ENCODE measurements around the gene PPARD. TPM values are rescaled to one million over a fixed set of nuclear protein-coding genes. Genes with fewer than 3 reads are reported as not detected.
"Not testable (repeated sequence)": the region's sequence is repeated elsewhere in the genome, so short reads cannot be mapped to it uniquely, and the experiment has no call there.

PPARD gene
- total RNA-seq, 1 experiment from 2014 or later = 2.5 TPM

DNA sequence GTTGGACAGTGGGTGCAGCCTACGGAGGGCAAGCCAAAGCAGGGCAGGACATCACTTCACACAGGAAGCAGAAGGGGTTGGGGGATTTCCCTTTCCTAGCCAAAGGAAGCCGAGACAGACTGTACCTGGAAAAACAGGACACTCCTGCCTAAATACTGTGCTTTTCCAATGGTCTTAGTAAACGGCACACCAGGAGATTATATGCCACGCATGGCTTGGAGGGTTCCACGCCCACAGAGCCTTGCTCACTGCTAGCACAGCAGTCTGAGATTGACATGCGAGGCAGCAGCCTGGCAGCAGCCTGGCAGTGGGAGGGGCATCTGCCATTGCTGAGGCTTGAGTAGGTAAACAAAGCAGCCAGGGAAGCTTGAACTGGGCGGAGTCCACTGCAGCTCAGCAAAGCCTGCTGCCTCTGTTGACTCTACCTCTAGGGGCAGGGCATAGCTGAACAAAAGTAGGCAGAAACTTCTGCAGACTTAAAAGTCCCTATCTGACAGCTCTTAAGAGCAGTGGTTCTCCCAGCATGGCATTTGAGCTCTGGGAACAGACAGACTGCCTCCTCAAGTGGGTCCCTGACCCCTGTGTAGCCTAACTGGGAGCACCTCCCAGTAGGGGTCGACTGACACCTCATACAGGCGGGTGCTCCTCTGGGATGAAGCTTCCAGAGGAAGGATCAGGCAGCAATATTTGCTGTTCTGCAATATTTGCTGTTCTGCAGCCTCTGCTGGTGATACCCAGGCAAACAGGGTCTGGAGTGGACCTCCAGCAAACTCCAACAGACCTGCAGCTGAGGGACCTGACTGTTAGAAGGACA is 10.1 kb upstream of the PPARD start:
- not testable (repeated sequence) for H3K4me1 ChIP-seq (ENCODE audit: low read length); H3K79me2 ChIP-seq (ENCODE audit: low read length); H2AFZ ChIP-seq (ENCODE audit: low read length); H3K9ac ChIP-seq (ENCODE audit: low read length); H3K4me3 ChIP-seq (ENCODE audit: low read length); H3K9me3 ChIP-seq (ENCODE audit: low read length); H4K20me1 ChIP-seq (ENCODE audit: insufficient read depth, low read depth, low read length); H3K27me3 ChIP-seq (ENCODE audit: low read length); H3K4me2 ChIP-seq (ENCODE audit: low read depth, low read length, poor library complexity, severe bottlenecking); H3K9me2 ChIP-seq (replicated peaks; ENCODE audit: insufficient read depth, low read length); H3K27ac ChIP-seq (ENCODE audit: low read length); H3K36me3 ChIP-seq (ENCODE audit: insufficient read depth, low read length)
- DNase-seq = peak; percentile 77

DNA sequence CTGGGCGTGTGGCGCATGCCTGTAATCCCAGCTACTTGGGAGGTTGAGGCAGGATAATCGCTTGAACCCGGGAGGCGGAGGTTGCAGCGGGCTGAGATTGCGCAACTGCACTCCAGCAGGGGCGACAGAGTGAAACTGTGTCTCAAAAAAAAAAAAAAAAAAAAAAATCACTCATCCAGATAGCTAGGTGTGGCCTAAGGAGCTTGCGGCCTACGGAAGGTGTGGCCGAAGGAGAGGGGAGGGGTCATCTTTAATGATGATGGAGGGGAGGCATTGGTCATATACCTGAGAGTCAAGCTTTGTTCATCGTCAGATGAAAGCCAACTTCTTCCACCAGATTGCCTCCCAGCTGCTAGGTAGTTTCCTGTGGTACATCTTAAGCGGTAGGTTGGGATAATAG is 801 bp upstream of the PPARD start:
- H2AFZ ChIP-seq (ENCODE audit: low read length) = no peak overlapping the region
- H4K20me1 ChIP-seq (ENCODE audit: insufficient read depth, low read depth, low read length) = peaks cover 22% of the 10 kb centered on the region
- H3K27me3 ChIP-seq (ENCODE audit: low read length) = no peaks in the 10 kb centered on the region
- H3K9me3 ChIP-seq (ENCODE audit: low read length) = no peaks in the 10 kb centered on the region
- H3K79me2 ChIP-seq (ENCODE audit: low read length) = no peaks in the 10 kb centered on the region
- no peak overlapping the region for H3K4me2 ChIP-seq (ENCODE audit: low read depth, low read length, poor library complexity, severe bottlenecking)
- no peak overlapping the region for H3K4me3 ChIP-seq (ENCODE audit: low read length)
- H3K9me2 ChIP-seq (replicated peaks; ENCODE audit: insufficient read depth, low read length) = no peaks in the 10 kb centered on the region
- no peak overlapping the region for H3K9ac ChIP-seq (ENCODE audit: low read length)
- H3K36me3 ChIP-seq (ENCODE audit: insufficient read depth, low read length) = no peaks in the 10 kb centered on the region
- peaks cover 11% of the 10 kb centered on the region for H3K4me1 ChIP-seq (ENCODE audit: low read length)
- DNase-seq = peak; percentile 41
- H3K27ac ChIP-seq (ENCODE audit: low read length) = no peak overlapping the region

DNA sequence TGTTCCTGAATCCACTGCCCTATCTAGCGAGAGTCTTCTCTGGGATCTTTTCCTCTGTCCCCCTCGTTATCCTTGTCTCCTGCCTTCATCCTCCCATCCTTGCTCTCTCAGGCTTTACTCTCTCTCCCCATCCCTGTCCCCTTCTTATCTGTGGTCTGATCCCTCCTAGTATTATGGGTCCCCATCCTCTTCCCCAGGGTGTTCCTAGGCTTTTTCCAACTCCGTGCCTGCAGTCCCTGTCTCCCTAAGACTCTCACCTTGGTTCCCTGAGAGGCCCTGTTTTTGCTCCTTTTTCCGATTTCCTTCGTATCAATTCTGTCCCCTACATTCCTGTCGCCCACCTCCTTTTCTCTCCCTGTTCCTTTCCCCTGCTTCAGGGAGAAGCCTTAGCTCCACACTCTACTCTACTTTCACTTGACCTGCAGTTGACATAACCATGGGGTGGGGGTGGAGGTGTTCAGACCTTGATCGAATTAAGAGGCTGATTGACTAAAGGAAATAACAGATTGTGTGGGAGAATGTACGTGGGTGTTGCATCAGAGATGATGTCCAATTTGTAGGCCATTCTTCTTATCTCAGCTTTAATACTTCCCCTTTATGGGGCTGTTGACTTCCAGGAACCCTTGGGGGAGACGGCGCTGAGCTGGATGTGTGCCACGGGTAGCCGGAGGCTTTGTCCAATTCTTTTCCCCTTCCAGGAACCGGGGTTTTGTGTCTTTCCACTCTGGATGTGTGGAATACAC is 905 bp downstream of the PPARD start:
- Histone ChIP-seq H3K79me2 (ENCODE audit: low read length) (no peaks in the 10 kb centered on the region), H3K9me2 (replicated peaks; ENCODE audit: insufficient read depth, low read length) (no peaks in the 10 kb centered on the region), H2AFZ (ENCODE audit: low read length) (peak overlapping the region; percentile 41; the same call in 1 of the 2 replicates), H3K27me3 (ENCODE audit: low read length) (no peaks in the 10 kb centered on the region), H4K20me1 (ENCODE audit: insufficient read depth, low read depth, low read length) (peaks cover 22% of the 10 kb centered on the region), H3K4me2 (ENCODE audit: low read depth, low read length, poor library complexity, severe bottlenecking) (peak overlapping the region; percentile 83), H3K36me3 (ENCODE audit: insufficient read depth, low read length) (no peaks in the 10 kb centered on the region), H3K27ac (ENCODE audit: low read length) (no peak overlapping the region), H3K9ac (ENCODE audit: low read length) (peak overlapping the region; percentile 81), H3K9me3 (ENCODE audit: low read length) (no peaks in the 10 kb centered on the region), H3K4me3 (ENCODE audit: low read length) (peak overlapping the region; percentile 78), H3K4me1 (ENCODE audit: low read length) (peaks cover 15% of the 10 kb centered on the region)
- DNase-seq = peak; percentile 72

DNA sequence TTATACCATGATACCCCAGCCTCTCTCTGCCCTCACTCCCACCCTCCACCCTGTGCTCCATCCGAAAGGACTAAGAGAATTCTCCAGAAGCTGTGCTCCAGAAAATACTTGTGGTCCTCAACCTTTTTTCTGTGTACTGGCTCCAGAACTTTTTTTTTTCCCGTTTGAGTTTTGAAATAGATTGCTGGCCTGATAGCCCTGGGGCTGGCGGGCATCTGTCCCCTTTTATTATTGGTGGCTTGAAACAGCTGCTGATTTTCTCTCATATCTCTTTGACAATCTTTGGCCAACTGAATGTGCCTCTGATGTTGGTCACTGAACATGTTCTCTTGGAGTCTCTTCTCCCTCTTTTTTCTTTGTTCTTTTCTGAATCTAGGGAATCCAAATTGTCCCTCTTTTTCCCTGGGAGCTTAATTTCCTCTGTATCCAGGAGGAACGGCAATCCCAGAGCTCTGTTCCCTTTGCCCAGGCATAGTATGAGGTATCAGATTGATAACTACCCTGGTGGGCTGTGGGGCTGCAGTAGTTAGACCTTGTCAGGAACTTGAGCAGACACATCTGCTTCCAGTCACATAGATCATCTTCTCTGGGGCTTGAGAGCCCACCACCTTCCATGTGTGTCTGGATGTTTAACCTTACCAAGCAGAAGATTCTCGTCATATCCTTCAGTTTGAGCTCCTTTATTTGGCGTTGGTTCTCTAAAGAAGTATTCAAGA is 1.6 kb downstream of the PPARD start:
- no peak overlapping the region for H2AFZ ChIP-seq (ENCODE audit: low read length)
- peaks cover 22% of the 10 kb centered on the region for H3K4me1 ChIP-seq (ENCODE audit: low read length)
- H3K9me3 ChIP-seq (ENCODE audit: low read length) = no peaks in the 10 kb centered on the region
- peak overlapping the region; percentile 78; the same call in 1 of the 2 replicates for H3K4me3 ChIP-seq (ENCODE audit: low read length)
- peaks cover 22% of the 10 kb centered on the region for H4K20me1 ChIP-seq (ENCODE audit: insufficient read depth, low read depth, low read length)
- no peak overlapping the region for H3K27ac ChIP-seq (ENCODE audit: low read length)
- H3K9me2 ChIP-seq (replicated peaks; ENCODE audit: insufficient read depth, low read length) = no peaks in the 10 kb centered on the region
- H3K27me3 ChIP-seq (ENCODE audit: low read length) = no peaks in the 10 kb centered on the region
- DNase-seq = peak; percentile 37
- H3K4me2 ChIP-seq (ENCODE audit: low read depth, low read length, poor library complexity, severe bottlenecking) = peak overlapping the region; percentile 83
- H3K36me3 ChIP-seq (ENCODE audit: insufficient read depth, low read length) = no peaks in the 10 kb centered on the region
- H3K9ac ChIP-seq (ENCODE audit: low read length) = peak overlapping the region; percentile 81
- H3K79me2 ChIP-seq (ENCODE audit: low read length) = no peaks in the 10 kb centered on the region

DNA sequence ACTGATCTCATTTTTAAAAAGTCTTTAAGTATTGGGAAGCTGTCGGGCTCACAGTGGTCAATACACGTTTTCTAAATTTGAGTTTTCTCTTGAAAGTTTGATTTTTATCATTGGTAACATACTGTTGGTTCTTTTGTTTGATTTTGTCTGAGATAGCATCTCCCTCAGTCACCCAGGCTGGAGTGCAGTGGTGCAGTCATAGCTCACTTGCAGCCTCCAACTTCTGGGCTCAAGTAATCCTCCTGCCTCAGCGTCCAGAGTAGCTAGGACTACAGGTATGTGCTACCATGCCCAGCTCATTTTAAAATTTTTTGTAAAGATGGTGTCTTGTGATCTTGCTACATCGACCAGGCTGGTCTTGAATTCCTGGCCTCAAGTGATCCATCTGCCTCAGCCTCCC is 9.1 kb downstream of the PPARD start:
- Histone ChIP-seq H3K4me2 (ENCODE audit: low read depth, low read length, poor library complexity, severe bottlenecking) (no peak overlapping the region), H3K4me1 (ENCODE audit: low read length) (peaks cover 11% of the 10 kb centered on the region), H4K20me1 (ENCODE audit: insufficient read depth, low read depth, low read length) (no peaks in the 10 kb centered on the region), H3K4me3 (ENCODE audit: low read length) (no peak overlapping the region), H3K27me3 (ENCODE audit: low read length) (no peaks in the 10 kb centered on the region), H3K9me3 (ENCODE audit: low read length) (no peaks in the 10 kb centered on the region), H3K9ac (ENCODE audit: low read length) (no peak overlapping the region), H2AFZ (ENCODE audit: low read length) (no peak overlapping the region), H3K27ac (ENCODE audit: low read length) (no peak overlapping the region), H3K36me3 (ENCODE audit: insufficient read depth, low read length) (peaks cover 12% of the 10 kb centered on the region; the same call in 1 of the 2 replicates), H3K79me2 (ENCODE audit: low read length) (no peaks in the 10 kb centered on the region), H3K9me2 (replicated peaks; ENCODE audit: insufficient read depth, low read length) (no peaks in the 10 kb centered on the region)
- no peak for DNase-seq

DNA sequence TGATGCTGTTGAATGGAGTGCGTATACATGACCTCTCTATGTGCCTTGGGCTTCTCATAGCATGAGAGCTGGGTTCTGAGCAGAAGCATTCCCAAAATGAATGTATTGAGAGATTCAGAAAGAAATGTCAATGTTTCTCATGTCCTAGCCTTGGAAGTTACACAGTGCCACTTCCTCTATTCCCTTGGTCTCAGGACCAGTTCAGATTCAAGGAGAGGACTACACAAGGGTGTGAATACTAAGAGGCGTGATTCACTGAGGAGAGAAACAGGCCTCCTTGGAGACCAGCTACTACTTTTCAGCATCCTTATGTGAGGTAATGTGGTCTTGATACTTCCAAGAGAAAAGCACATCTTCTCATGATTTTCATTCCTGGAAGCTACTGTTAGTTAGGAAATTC is 10.4 kb downstream of the PPARD start:
- Histone ChIP-seq H3K9ac (ENCODE audit: low read length) (no peak overlapping the region), H2AFZ (ENCODE audit: low read length) (no peak overlapping the region), H3K4me2 (ENCODE audit: low read depth, low read length, poor library complexity, severe bottlenecking) (no peak overlapping the region), H3K36me3 (ENCODE audit: insufficient read depth, low read length) (peaks cover 12% of the 10 kb centered on the region; the same call in 1 of the 2 replicates), H3K9me2 (replicated peaks; ENCODE audit: insufficient read depth, low read length) (no peaks in the 10 kb centered on the region), H3K27ac (ENCODE audit: low read length) (no peak overlapping the region), H3K79me2 (ENCODE audit: low read length) (no peaks in the 10 kb centered on the region), H3K9me3 (ENCODE audit: low read length) (no peaks in the 10 kb centered on the region), H4K20me1 (ENCODE audit: insufficient read depth, low read depth, low read length) (no peaks in the 10 kb centered on the region), H3K4me3 (ENCODE audit: low read length) (no peak overlapping the region), H3K4me1 (ENCODE audit: low read length) (peaks cover 11% of the 10 kb centered on the region), H3K27me3 (ENCODE audit: low read length) (no peaks in the 10 kb centered on the region)
- DNase-seq = no peak

DNA sequence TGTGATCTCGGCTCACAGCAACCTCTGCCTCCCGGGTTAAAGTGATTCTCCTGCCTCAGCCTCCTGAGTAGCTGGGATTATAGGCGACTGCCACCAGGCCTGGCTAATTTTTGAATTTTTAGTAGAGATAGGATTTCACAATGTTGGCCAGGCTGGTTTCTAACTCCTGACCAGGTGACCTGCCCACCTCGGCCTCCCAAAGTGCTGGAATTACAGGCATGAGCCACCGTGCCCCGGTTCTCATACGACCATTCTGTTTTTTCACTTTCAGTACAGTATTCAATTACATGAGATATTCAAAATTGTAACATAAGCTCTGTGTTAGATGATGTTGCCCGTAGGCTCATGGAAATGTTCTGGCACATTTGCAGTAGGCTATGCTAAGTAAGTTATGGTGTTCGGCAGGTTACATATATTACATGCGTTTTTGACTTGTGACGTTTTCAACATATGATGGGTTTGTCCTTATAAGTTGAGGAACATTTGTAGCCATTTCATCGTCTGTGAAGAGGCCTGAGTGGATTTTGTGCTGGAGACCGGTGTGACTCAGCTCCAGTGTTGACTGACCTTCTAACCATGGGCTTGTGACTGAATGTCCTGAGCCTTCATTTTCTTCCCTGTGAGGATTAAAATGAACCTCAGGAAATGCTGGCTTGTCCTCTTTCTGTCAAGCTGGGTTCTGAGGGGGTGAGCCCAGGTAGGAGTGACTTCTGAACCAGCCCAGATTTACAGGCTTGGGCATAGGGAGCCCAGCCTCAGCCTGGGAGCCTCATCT is 12.2 kb downstream of the PPARD start:
- Histone ChIP-seq H3K4me1 (ENCODE audit: low read length) (no peaks in the 10 kb centered on the region), H3K27me3 (ENCODE audit: low read length) (no peaks in the 10 kb centered on the region), H3K27ac (ENCODE audit: low read length) (no peak overlapping the region), H4K20me1 (ENCODE audit: insufficient read depth, low read depth, low read length) (no peaks in the 10 kb centered on the region), H3K79me2 (ENCODE audit: low read length) (no peaks in the 10 kb centered on the region), H3K4me3 (ENCODE audit: low read length) (no peak overlapping the region), H2AFZ (ENCODE audit: low read length) (no peak overlapping the region), H3K36me3 (ENCODE audit: insufficient read depth, low read length) (peaks cover 12% of the 10 kb centered on the region; the same call in 1 of the 2 replicates), H3K9ac (ENCODE audit: low read length) (no peak overlapping the region), H3K9me2 (replicated peaks; ENCODE audit: insufficient read depth, low read length) (no peaks in the 10 kb centered on the region), H3K9me3 (ENCODE audit: low read length) (no peaks in the 10 kb centered on the region), H3K4me2 (ENCODE audit: low read depth, low read length, poor library complexity, severe bottlenecking) (no peak overlapping the region)
- DNase-seq = no peak

Measured in Karpas-422 (cell line).